Transverse colon (tissue), 4 donors: ENCODE measurements around the gene BUD13.

ENCODE experiments used
- CTCF ChIP-seq, 5 experiments: fragments of 200-600 bp in 3 of 5; fragments of 450-650 bp in 2 of 5; sonication (generic) in 3 of 5; IDR thresholded peaks; 1 replicate in 2 of 5; 2 replicates in 3 of 5; pipeline ENCODE4 v1.5.1; 2016 to 2017; ENCODE audit warnings: antibody characterized with exemption in 5 of 5, inconsistent platforms in 3 of 5, mild to moderate bottlenecking in 2 of 5, moderate library complexity in 1 of 5
- POLR2A ChIP-seq: fragments of 450-650 bp; IDR thresholded peaks from one replicate; pipeline ENCODE4 v1.6.1; 2016; ENCODE audit warnings: antibody characterized with exemption, mild to moderate bottlenecking, moderate library complexity
- POLR2AphosphoS5 ChIP-seq, 3 donors: sonication (generic); formaldehyde crosslinking; IDR thresholded peaks; one replicate each; pipeline ENCODE4 v1.6.1; 2016; ENCODE audit warnings: antibody characterized with exemption in 3 of 3

DNA sequence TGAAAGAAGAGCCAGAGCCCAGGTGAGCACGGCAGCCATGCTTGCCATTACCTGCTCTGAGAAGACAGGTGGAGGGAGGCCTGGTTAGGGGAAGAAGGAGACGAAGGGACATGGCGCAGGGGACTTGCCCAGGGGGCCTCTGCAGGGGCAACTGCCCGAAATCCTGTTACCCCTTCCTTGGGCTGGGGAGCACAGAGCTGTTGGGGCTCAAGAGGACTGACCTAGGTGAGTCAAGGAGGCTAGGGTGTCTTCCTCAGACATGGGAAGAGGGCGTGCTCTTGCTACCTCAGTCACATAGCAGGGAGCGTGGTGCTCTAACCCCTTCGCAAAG, 19.0 kb upstream of the BUD13 start, which contains the start of gene APOA5:
- TF ChIP-seq CTCF (IDR thresholded peaks at IDR 0.05) (no peak), POLR2A (no peak), POLR2AphosphoS5 (IDR thresholded peaks at IDR 0.05) (no peak)
